Neural progenitor cell (in vitro differentiated cells): ENCODE results near the gene APC.
A peak's percentile ranks its signal among the peaks of the same experiment; 100 is the strongest.

Source experiments
- EZH2 ChIP-seq: fragments of 200-600 bp; sonication (generic); IDR thresholded peaks from 2 replicates; pipeline ENCODE4 v1.6.1; 2017; ENCODE audit warnings: antibody characterized with exemption, mild to moderate bottlenecking, moderate library complexity
- TF ChIP-seq, protein P1 (sequence below): fragments of 200-600 bp; sonication (generic); IDR thresholded peaks from 2 replicates; pipeline ENCODE4 v1.5.1; 2017; ENCODE audit warnings: antibody characterized with exemption, mild to moderate bottlenecking

- TF ChIP-seq, protein P1, sequence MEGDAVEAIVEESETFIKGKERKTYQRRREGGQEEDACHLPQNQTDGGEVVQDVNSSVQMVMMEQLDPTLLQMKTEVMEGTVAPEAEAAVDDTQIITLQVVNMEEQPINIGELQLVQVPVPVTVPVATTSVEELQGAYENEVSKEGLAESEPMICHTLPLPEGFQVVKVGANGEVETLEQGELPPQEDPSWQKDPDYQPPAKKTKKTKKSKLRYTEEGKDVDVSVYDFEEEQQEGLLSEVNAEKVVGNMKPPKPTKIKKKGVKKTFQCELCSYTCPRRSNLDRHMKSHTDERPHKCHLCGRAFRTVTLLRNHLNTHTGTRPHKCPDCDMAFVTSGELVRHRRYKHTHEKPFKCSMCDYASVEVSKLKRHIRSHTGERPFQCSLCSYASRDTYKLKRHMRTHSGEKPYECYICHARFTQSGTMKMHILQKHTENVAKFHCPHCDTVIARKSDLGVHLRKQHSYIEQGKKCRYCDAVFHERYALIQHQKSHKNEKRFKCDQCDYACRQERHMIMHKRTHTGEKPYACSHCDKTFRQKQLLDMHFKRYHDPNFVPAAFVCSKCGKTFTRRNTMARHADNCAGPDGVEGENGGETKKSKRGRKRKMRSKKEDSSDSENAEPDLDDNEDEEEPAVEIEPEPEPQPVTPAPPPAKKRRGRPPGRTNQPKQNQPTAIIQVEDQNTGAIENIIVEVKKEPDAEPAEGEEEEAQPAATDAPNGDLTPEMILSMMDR = peak; percentile 17
- TF ChIP-seq EZH2 = no peak
These were observed 30.2 kb upstream of the APC start for GRCh38 chr5:112707187-112708102.
